ACHN (cell line): ENCODE measurements around the gene NRP1.

Experiments used
- DNase-seq: peaks from one replicate; pipeline ENCODE4 v3.0.0-alpha.2; 2015
- in situ Hi-C: cut with HindIII; loops from 2 replicates; pipeline ENCODE4 v1.10.0; 2017; ENCODE audit warnings: low sequenced_read_pairs, low pct_ligation_motif_present, low pct_unique_long_range_greater_than_20kb

NRP1 gene

GRCh38 chr10:33352615-33353014 is 18.1 kb upstream of the NRP1 start:
- in situ Hi-C loops = no loop called here
- DNase-seq = no peak

GRCh38 chr10:33352175-33352574 is 17.7 kb upstream of the NRP1 start:
- in situ Hi-C loops = no loop called here
- DNase-seq = no peak

GRCh38 chr10:33350041-33350440 is 15.6 kb upstream of the NRP1 start:
- in situ Hi-C loops = no loop called here
- no peak for DNase-seq

GRCh38 chr10:33349268-33349667 is 14.8 kb upstream of the NRP1 start:
- no peak for DNase-seq
- in situ Hi-C loops = no loop called here

- DNase-seq = no peak
- in situ Hi-C loops = no loop called here
These were observed 12.7 kb upstream of the NRP1 start for GRCh38 chr10:33347211-33347610.

GRCh38 chr10:33345236-33345635 is 10.8 kb upstream of the NRP1 start:
- DNase-seq = no peak
- in situ Hi-C loops = no loop called here

GRCh38 chr10:33344676-33345075 is 10.2 kb upstream of the NRP1 start:
- DNase-seq = no peak
- in situ Hi-C loops = no loop called here

- in situ Hi-C loops = no loop called here
- DNase-seq = no peak
These were observed 7.2 kb upstream of the NRP1 start for GRCh38 chr10:33341637-33342036.

- in situ Hi-C loops = no loop called here
- peak; percentile 41 for DNase-seq
These were observed 3.0 kb upstream of the NRP1 start for GRCh38 chr10:33337326-33337957.

- no peak for DNase-seq
These were observed 2.3 kb upstream of the NRP1 start for GRCh38 chr10:33336582-33337325.

GRCh38 chr10:33335801-33336581 is 1.5 kb upstream of the NRP1 start:
- in situ Hi-C loops = no loop called here
- peak; percentile 83 for DNase-seq

More at GRCh38 chr10:33336582-33337325, 2.3 kb upstream of the NRP1 start:
- in situ Hi-C loops = no loop called here

GRCh38 chr10:33335551-33335800 is 1.0 kb upstream of the NRP1 start:
- peak; percentile 45 for DNase-seq
- in situ Hi-C loops = no loop called here

GRCh38 chr10:33334805-33335550 is 511 bp upstream of the NRP1 start:
- in situ Hi-C loops = no loop called here
- DNase-seq = peak; percentile 76

- in situ Hi-C loops = no loop called here
- peak; percentile 39 for DNase-seq
These were observed 986 bp downstream of the NRP1 start for GRCh38 chr10:33333260-33334101.

- in situ Hi-C loops = no loop called here
- DNase-seq = no peak
These were observed 2.0 kb downstream of the NRP1 start for GRCh38 chr10:33332183-33333065.

GRCh38 chr10:33331379-33331694 is 3.1 kb downstream of the NRP1 start:
- in situ Hi-C loops = no loop called here
- no peak for DNase-seq

- peak; percentile 81 for DNase-seq
- in situ Hi-C loops = no loop called here
These were observed 3.7 kb downstream of the NRP1 start for GRCh38 chr10:33330543-33331378.
